GM18870 (cell line): ENCODE results near the gene PFKFB3.
"Not testable (repeated sequence)": the region's sequence is repeated elsewhere in the genome, so short reads cannot be mapped to it uniquely, and the experiment has no call there.

Experiments used
- ATAC-seq: cut with Tn5 transposase; IDR thresholded peaks from one replicate; pipeline ENCODE4 v1.9.1; 2021; ENCODE audit warnings: moderate library complexity; ENCODE audit not compliant: unreplicated experiment

Gene PFKFB3

DNA sequence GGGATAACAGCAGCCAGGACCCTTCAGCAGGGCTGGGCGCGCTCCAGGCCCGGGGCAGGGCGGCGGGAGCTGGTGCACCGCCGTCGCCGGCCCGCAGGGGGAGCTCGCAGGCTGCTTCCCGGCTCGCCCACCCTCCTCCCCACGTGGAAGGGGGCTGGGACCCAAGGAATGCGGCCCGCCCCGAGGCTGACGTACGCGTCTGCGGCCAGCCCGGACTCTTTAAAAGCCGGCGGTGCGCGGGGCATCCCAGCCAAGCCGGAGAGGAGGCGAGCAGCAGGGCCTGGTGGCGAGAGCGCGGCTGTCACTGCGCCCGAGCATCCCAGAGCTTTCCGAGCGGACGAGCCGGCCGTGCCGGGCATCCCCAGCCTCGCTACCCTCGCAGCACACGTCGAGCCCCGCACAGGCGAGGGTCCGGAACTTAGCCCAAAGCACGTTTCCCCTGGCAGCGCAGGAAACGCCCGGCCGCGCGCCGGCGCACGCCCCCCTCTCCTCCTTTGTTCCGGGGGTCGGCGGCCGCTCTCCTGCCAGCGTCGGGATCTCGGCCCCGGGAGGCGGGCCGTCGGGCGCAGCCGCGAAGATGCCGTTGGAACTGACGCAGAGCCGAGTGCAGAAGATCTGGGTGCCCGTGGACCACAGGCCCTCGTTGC lies at the start of gene PFKFB3:
TSS of gene PFKFB3 (plus strand) at position 249 of the 647 bp plus-strand sequence. CDS start at position 578, 329 bp downstream.
- peak; percentile 57 for ATAC-seq

DNA sequence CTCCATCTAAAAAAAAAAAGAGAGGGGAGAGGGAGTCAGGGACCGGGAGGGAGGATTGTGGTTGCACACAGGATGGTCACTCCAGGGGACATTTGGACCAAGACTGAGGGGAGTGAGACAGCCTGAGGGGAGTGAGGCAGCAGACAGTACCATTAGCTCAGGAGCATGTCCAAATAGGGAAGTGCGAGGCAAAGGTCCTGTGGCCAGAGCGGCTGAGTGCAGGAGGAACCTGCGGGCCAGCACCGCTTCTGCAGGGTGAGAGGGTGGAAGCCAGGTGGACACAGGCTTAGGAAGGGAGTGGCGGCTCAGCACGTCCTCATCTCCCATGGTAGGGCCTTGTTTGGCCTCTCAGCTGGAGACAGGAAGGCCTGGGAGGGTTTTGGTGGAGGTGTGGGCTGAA lies 48.9 kb upstream of the PFKFB3 start:
- ATAC-seq: no peak

DNA sequence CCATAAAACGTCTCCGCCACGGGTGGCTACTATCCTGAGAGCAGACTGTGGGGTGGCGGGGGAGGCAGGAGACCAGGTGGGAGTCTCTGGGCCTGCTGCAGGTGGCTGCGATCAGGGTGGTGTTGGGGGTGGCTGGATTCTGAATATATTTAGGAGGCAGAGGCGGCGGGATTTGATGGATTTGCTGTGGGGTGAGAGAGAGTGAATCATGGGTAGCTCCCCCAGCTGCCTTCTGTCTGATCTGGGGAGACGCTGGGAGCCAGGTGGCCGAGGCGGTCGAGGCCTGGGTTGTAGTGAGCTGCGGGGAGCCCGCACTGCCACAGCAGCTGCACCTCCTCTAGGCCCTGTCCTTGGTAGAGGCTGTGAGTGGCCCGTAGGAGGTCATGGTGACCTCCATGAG lies 48.2 kb upstream of the PFKFB3 start:
- ATAC-seq: no peak

DNA sequence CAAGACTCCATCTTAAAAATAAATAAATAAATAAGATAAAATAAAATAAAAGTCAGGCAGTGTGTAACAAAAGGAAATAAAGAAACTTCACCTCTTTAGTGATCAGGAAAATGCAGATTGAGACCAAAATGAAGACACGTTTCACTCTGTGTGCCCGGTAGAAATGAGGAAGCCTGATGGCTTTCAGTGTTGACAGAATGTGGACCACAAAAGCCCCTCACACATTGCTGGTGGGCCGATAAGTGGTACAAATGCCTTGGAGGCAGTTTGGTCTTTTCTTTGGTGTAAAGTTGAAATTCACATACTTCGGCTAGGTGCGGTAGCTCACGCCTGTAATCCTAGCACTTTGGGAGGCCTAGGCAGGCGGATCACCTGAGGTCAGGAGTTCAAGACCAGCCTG lies 44.5 kb upstream of the PFKFB3 start:
- no peak for ATAC-seq

DNA sequence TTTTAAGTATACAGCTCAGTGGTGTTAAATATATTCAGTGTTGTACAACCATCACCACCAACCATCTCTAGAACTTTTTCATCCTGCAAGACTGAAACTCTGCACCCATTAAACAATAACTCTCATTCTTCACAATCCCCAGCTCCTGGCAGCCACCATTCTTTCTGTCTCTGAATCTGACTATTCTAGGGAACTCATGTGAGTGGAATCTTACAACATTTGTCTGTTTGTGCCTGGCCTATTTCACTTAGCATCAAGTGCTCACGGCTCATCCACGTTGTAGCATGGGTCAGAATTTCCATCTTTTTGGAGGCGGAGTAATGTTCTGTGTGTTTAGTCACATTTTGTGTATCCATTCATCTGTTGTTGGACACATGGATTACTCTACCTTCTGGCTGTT lies 40.8 kb upstream of the PFKFB3 start:
- ATAC-seq: no peak

DNA sequence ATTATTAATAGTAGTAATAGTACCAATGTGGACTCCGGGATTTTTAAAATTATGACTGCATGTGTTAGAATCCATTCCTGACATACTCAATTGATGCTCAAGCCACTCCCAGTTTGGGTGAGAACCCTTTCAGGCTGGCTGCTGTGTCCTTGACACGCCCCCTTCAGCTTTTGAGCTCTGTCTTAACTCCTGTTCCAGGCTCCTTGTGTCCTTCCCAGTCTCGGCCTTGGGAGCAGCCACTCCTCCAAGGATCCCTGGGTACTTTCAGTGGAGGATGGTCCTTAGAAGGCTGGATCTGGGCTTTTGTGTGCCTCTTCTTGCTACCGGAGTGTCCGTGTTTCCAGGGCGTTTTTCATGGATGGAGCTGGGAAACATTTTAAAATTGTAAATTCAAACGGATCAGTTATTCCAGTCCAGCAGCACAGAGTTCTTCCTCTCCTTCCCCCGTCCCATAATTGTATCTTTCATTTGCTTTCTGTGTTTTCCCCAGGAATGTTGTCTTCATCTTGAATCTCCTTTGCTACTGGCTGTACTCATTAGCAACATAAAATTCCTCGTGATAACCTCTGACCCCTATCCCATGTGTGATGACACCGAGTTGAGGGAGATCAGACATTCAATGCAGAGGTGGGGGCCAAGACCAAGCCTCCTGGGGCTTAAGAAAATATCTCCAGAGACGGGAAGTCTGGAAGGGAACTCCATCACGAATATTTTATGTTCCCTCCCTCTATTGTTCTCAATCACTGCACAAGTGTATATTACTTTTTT lies 40.0 kb upstream of the PFKFB3 start:
- no peak for ATAC-seq

DNA sequence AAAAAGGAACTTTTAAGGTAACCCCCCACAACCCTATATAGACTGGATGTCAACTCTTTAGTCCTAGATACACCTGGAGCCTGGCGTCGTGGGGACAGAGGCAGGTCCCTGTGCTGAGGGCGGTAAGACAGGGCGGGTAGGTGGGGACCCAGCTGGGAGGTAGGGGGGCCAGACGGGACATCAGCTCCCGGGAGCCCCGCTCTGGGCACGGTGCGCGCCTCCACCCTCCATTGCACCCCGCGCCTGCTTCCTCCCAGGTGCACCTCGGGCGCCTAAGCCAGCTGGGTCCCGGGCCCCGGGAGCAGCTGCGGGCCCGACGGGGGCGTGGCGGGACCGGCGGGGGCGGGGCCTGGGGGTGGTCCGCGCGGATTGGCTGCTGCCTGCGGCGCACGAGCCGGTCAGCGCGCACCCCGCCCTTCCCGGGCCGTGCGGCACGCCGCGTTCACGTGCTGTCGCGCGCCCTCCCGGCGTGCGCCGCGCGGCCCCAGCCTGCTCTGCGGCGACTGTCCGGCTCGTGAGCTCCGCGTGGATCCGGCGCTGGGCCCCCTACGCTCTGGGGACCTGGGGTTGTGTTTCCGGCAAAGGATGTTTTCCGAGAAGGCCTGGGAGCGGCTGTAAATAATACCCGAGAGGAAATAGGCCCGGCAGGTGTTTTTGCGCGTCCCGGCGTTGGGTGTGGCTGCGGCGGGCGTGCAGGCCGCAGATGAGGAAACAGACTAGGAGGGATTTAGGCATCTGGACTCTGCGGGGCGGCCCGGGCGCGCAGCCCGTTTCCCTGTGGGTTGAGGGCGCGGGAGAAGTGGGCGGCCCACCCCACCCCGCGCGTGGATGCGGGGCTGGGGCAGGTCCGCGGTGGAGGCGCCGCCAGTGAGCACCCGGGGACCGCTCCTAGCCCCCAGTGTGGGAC lies 39.1 kb upstream of the PFKFB3 start:
- ATAC-seq: no peak

DNA sequence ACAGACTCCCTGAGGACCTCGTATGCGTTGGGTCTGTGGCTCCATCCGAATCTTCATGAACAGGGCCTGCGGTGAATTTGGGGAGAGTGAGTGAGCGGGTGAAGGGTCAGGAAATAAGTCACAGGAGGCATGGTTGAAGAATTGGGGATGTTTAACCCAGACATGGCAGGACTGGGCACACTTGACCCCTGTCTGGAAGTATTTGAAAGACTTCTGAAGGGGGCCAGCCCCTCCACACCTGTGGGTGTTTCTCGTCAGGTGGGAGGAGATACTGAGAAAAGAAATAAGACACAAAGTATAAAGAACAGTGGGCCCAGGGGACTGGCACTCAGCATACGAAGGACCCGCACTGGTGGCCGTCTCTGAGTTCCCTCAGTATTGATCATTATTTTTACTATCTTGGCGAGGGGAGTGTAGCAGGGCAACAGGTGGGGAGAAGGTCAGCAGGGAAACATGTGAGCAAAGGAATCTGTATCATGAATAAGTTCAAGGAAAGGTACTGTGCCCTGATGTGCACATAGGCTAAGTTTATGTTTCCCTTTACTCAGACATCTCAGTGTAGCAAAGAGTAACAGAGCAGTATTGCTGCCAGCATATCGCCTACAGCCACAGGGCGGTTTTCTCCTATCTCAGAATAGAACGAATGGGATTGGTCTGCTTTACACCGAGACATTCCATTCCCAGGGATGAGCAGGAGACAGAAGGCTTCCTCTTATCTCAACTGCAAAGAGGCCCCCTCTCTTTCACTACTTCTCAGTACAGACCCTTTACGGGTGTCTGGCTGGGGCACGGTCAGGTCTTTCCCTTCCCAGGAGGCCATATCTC lies 38.2 kb upstream of the PFKFB3 start:
- no peak for ATAC-seq

DNA sequence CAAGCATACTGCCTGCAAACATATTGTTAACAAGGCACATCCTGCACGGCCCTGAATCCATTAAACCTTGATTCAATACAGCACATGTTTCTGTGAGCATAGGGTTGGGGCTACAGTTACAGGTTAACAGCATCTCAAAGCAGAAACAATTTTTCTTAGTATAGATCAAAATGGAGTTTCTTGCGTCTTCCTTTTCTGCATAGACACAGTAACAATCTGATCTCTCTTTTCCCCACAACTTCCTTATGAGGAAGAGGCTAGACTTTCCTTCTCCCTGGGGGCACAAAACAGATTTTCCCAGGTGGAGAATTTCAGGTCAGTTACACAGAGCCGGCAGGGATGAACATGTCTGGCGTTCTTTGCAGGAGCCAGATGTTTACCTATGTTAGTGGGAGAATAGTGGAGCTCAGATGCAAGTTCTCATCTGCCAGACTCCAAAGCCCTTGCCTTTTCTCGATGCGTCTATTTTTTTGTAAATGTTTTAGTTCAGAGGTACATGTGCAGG lies 37.5 kb upstream of the PFKFB3 start:
- no peak for ATAC-seq

DNA sequence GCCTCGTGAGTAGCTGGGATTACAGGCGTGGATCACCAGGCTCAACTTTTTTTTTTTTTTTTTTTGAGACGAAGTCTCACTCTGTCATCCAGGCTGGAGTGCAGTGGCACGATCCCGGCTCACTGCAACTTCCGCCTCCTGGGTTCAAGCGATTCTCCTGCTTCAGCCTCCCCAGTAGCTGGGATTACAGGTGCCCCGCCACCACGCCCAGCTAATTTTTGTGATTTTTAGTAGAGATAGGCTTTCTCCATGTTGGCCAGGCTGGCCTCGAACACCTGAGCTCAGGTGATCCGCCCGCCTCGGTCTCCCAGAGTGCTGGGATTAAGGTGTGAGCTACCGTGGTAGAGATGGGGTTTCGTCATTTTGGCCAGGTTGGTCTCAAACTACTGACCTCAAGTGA lies 36.8 kb upstream of the PFKFB3 start:
- ATAC-seq: not testable (repeated sequence)

DNA sequence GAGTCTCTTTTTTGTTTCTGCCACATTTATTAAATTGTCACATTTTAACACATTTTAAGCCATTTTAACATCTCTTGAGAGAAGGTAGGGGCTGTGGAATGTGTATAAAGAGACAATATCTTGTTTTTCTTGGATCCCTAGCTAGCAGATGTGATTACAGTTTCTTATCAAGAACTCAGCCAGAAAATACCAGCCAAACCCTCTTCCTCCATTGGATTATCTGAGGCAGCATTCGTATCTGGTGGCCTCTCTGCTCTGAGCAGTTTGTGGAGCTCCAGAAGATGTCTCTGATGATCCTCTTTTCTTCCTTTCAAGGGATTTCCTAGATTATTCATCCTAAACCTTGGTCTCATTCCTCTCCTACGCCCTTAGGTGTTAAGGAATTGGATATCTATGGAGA lies 35.3 kb upstream of the PFKFB3 start:
- no peak for ATAC-seq

DNA sequence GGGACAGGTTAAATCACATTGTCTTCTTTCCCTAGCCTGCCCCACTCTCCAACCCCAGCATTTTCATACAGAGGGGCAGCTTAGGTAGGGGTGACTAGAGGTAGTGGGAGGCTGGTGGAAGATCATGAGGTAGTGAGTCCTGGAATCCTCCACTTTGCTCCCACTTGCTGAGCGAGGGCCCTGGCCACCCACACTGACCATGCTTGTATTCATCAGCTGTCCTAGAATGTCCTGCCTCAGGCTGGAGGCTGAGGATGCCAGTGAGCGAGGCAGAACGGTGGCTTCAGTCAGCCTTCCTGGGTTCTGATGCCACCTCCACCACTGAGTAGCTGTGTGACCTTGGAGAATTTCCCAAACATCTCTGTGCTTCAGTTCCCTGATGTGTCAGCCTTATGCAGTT lies 34.6 kb upstream of the PFKFB3 start:
- ATAC-seq: no peak

DNA sequence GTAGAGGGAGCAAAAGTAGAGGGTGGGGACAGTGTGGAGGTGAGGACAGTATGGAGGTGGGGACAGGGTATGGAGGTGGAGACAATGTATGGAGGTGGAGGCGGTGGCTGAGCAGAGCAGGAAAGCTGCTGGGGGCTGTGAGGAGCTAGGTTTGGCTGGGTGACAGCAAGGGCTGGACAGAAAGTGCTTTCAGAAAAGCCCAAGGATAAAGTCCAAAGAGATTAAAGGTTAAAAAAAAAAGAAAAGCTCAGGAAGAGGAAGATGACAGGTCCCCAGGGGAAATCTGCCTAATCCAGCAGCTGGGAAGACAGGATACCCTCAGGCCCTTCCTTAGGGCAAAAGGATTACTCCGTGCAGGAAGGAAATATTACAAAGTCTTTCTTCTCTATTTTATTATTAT lies 32.1 kb upstream of the PFKFB3 start:
- ATAC-seq: no peak

DNA sequence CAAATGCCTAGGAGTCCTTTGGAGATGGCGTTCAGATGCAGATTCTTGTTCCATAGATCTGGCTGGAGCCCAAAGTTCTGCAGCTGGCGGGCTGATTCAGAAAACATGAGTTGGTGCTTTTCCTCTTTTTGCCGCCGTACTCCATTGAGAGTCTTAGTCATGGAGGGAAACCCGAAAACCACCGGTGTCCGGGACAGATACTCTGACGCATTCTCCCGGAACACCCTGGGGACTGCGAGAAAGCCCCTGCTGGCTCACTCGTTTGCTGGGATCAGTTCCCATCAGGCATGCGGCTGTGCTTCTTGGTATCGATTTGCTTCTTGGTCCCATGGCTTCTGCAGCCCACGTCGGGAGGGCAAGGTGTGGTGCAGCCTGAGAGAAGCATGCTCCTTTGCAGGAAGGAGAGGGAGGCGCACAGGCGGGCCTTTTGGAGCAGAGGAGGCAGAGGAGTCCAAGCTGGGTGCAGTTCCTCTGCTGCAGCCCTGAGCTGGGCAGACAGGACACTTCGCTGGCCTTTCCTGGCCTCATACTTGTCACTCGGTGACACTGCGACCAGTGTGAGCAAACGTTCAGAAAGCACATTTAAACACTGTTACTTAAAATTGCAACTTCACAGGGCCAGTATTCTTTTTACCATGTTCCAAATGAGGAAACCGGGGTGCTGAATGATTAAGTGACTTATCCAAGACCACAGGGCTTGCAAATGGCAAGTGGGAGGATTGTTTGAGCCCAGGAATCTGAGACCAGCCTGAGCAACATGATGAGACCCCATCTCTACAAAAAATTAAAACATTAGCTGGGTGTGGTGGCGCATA lies 30.6 kb upstream of the PFKFB3 start:
- no peak for ATAC-seq

DNA sequence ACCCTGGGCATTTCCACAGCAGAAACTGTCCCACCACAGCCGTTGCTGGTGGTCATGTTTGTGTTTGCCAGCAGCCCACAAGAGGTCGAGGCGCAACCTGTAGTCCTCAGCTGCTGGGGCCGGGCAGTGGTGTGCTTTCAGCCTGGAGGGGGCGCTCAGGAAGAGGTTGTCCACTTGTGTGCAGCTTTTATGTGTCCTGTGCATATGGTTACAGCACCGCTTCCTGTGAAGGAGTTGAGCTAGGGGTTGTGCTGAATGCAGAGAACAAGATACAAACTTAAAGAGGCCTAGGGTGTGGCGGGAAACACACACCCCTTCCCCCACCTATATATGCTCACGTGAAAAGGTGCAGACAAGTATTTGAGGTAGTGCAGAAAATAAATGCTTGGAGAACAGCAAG lies 29.5 kb upstream of the PFKFB3 start:
- ATAC-seq: no peak

DNA sequence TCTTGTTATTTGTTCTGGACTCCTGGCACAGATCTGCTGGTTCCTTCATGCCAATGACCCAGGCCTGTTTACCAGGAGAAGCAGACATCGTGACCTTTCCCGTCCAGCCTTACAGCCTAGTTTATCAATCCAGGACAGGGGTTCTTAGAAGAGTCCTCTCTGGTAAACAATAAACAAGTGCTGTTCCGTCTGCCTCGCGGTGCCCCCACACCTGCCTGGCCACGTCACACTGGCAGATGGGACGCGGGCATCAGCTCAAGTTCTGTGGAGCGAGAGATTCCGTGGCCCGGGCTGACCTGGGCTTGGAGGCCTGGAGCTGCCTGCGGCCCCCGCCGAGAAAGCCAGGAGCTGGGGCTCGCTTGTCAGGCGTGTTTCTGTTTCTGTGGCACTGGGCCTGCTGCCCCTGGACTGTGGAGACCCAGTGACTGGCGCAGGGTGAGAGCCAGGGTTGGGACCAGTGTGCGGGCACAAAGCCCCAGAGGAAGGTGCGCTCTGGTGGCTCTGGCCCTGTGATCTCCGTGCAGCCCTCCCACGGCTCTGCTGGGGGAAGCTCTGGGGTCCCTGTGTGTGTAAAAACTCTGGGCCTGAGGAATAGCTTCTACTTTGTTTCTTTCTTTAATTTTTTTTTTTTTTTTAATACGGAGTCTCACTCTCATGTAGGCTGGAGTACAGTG lies 28.4 kb upstream of the PFKFB3 start:
- ATAC-seq: no peak

DNA sequence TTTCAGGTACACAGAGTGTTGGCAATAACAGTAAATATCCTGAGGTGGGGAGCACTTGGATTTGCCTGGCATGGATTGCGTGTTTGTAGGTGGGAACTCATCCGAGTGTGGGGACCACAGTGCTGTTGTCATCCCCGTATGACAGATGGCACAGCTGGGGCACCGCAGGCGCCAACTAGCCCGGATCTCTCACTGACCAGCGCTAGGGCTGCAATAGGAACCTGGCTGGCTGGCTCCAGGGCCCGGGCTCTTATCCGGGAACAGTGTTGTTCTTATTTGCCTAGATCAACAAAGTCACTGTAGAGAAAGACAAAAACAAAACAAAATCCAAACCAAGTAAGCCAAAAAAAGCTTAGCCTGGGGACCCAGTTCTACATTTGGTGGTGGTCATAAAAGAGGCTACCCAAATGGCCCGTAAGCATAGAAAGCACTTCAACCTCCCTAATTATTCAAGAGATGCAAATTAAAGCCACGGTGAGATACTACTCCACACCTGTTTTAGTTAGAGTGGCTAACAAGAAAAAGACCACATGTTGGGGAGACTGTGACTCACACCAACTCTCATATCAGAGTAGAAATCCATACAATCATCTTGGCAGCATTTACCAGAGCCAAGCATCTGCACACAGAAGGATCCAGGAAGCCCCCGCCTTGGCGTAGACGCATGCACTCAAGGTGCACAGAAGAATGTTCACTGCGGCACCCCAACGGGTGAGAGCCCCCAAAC lies 27.2 kb upstream of the PFKFB3 start:
- no peak for ATAC-seq

DNA sequence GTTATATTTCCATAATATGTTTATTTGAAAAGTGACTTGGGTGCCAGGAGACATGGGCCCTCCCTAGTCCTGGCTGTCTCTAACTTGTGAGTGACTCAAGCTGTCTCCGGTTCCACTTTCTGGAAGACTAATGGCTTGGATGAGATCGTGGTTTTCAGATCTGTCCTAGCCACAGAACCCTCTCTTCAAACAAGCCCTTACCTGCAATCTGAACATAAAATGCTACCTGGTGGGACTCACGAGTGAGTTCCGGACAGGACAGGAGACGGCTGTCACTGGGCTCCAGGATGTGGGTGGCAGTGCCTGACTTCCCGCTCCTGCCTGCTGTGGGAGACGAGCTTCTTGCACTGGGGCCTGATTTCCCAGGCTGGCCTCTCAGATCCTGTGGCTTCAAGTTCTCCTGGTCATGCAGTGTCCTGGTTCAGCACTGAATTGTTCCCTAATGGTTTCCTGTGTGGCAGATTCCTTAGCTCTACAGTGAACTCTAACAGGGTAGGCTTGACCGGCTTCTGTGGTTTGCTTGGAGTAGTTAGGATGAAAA lies 26.0 kb upstream of the PFKFB3 start:
- no peak for ATAC-seq
